K562 (cell line): ENCODE measurements around the gene SGMS1. TPM values are rescaled to one million over a fixed set of nuclear protein-coding genes. Genes with fewer than 3 reads are reported as not detected.
A peak's percentile ranks its signal among the peaks of the same experiment; 100 is the strongest.

ENCODE experiments used
- DIDO1 ChIP-seq: fragments of 450-650 bp; IDR thresholded peaks from 2 replicates; pipeline ENCODE4 v1.6.1; 2016; ENCODE audit warnings: low read depth, missing biosample characterization, missing genetic modification characterization
- DPF2 ChIP-seq: fragments of 450-650 bp; IDR thresholded peaks from 2 replicates; pipeline ENCODE4 v1.6.1; 2016
- EP300 ChIP-seq: IDR thresholded peaks from 2 replicates; pipeline ENCODE4 v1.6.1; 2012; ENCODE audit warnings: low read length, improper control_type of control experiment
- FOXJ2 ChIP-seq: fragments of 200-800 bp; sonication (Bioruptor generic); IDR thresholded peaks from 2 replicates; pipeline ENCODE4 v1.6.1; 2016; ENCODE audit warnings: missing genetic modification characterization, missing compliant biosample characterization
- HDAC6 ChIP-seq: IDR thresholded peaks from 2 replicates; pipeline ENCODE4 v1.6.1; 2012; ENCODE audit warnings: low read depth, mild to moderate bottlenecking, control low read depth, inconsistent platforms, low read length, moderate library complexity
- ID3 ChIP-seq, 2 experiments: fragments of 250-450 bp in 1 of 2; fragments of 450-650 bp in 1 of 2; sonication (Bioruptor Pico) in 1 of 2; IDR thresholded peaks; 2 replicates each; pipeline versions ENCODE4 v1.6.1 to v1.8.0; 2016 to 2021; ENCODE audit warnings: mild to moderate bottlenecking in 2 of 2, moderate library complexity in 2 of 2, missing compliant biosample characterization in 1 of 2, missing genetic modification characterization in 1 of 2
- RFX1 ChIP-seq: fragments of 450-650 bp; IDR thresholded peaks from 2 replicates; pipeline ENCODE4 v1.6.1; 2016; ENCODE audit warnings: mild to moderate bottlenecking, moderate library complexity
- TAL1 ChIP-seq: fragments of 450-650 bp; IDR thresholded peaks from 2 replicates; pipeline ENCODE4 v1.6.1; 2016; ENCODE audit warnings: mild to moderate bottlenecking
- ZNF175 ChIP-seq: fragments of 200-800 bp; sonication (Bioruptor generic); IDR thresholded peaks from 2 replicates; pipeline ENCODE4 v1.6.1; 2016; ENCODE audit warnings: low read depth, mild to moderate bottlenecking, missing genetic modification characterization, missing compliant biosample characterization
- ZNF232 ChIP-seq: sonication (generic); formaldehyde crosslinking; IDR thresholded peaks from 2 replicates; pipeline ENCODE4 v1.8.0; 2022; ENCODE audit warnings: mild to moderate bottlenecking, missing genetic modification reagents
- polyA plus RNA-seq, 8 experiments: library from polyadenylated mRNA; depleted of rRNA in 4 of 8; stranded (reverse) in 5 of 8; unstranded in 3 of 8; fragments of >200 nt; fragmentation: Nextera tagmentation in 2 of 8; fragmentation: Illumina TruSeq in 1 of 8; extraction: Ambion mirVana in 2 of 8; extraction: Trizol in 1 of 8; gene quantifications; 2 replicates each; pipeline versions ENCODE4 v1.2.1 to v1.2.3, GENCODE V29; 2011 to 2014; ENCODE audit warnings: inconsistent platforms in 1 of 8, missing spikeins in 1 of 8
- total RNA-seq, 7 experiments: library from RNA; depleted of rRNA in 6 of 7; stranded (reverse); fragments of >200 nt in 6 of 7; fragmentation: Illumina TruSeq in 2 of 7; extraction: Trizol in 2 of 7; gene quantifications; 2 replicates each; pipeline versions ENCODE4 v1.2.1 to v1.2.3, GENCODE V29; 2011 to 2021; ENCODE audit warnings: low replicate concordance in 1 of 7
- TF ChIP-seq, protein P1 (sequence below), 2 experiments: IDR thresholded peaks in 1 of 2; conservative IDR thresholded peaks in 1 of 2; 2 replicates each; pipeline ENCODE4 v1.6.1; 2016; ENCODE audit warnings: low read depth in 2 of 2, mild to moderate bottlenecking in 1 of 2, missing compliant biosample characterization in 1 of 2, missing genetic modification characterization in 1 of 2, moderate library complexity in 1 of 2
- TF ChIP-seq, protein P2 (sequence below), 2 experiments: fragments of 450-650 bp; IDR thresholded peaks; 2 replicates each; pipeline ENCODE4 v1.6.1; 2016; ENCODE audit warnings: mild to moderate bottlenecking in 2 of 2, borderline replicate concordance in 1 of 2, low read depth in 1 of 2, moderate library complexity in 1 of 2

The SGMS1 gene
- total and polyA plus RNA-seq, 9 of the 15 experiments (the other 6 are each of a cell fraction or from before 2014, with no cell fraction given) = 22.6 to 232 (median 82.2) TPM

GRCh38 chr10:50326757-50327701 is 296.7 kb downstream of the SGMS1 start (continued):
- TF ChIP-seq, protein P1, sequence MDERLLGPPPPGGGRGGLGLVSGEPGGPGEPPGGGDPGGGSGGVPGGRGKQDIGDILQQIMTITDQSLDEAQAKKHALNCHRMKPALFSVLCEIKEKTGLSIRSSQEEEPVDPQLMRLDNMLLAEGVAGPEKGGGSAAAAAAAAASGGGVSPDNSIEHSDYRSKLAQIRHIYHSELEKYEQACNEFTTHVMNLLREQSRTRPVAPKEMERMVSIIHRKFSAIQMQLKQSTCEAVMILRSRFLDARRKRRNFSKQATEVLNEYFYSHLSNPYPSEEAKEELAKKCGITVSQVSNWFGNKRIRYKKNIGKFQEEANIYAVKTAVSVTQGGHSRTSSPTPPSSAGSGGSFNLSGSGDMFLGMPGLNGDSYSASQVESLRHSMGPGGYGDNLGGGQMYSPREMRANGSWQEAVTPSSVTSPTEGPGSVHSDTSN (CRISPR knock-in tag; IDR thresholded peaks at IDR 0.05; ENCODE audit: low read depth) = no peak
- TF ChIP-seq, protein P1 (tag; conservative IDR thresholded peaks at IDR 0.05; ENCODE audit: low read depth) = peak; percentile 94
- TF ChIP-seq, protein P2, sequence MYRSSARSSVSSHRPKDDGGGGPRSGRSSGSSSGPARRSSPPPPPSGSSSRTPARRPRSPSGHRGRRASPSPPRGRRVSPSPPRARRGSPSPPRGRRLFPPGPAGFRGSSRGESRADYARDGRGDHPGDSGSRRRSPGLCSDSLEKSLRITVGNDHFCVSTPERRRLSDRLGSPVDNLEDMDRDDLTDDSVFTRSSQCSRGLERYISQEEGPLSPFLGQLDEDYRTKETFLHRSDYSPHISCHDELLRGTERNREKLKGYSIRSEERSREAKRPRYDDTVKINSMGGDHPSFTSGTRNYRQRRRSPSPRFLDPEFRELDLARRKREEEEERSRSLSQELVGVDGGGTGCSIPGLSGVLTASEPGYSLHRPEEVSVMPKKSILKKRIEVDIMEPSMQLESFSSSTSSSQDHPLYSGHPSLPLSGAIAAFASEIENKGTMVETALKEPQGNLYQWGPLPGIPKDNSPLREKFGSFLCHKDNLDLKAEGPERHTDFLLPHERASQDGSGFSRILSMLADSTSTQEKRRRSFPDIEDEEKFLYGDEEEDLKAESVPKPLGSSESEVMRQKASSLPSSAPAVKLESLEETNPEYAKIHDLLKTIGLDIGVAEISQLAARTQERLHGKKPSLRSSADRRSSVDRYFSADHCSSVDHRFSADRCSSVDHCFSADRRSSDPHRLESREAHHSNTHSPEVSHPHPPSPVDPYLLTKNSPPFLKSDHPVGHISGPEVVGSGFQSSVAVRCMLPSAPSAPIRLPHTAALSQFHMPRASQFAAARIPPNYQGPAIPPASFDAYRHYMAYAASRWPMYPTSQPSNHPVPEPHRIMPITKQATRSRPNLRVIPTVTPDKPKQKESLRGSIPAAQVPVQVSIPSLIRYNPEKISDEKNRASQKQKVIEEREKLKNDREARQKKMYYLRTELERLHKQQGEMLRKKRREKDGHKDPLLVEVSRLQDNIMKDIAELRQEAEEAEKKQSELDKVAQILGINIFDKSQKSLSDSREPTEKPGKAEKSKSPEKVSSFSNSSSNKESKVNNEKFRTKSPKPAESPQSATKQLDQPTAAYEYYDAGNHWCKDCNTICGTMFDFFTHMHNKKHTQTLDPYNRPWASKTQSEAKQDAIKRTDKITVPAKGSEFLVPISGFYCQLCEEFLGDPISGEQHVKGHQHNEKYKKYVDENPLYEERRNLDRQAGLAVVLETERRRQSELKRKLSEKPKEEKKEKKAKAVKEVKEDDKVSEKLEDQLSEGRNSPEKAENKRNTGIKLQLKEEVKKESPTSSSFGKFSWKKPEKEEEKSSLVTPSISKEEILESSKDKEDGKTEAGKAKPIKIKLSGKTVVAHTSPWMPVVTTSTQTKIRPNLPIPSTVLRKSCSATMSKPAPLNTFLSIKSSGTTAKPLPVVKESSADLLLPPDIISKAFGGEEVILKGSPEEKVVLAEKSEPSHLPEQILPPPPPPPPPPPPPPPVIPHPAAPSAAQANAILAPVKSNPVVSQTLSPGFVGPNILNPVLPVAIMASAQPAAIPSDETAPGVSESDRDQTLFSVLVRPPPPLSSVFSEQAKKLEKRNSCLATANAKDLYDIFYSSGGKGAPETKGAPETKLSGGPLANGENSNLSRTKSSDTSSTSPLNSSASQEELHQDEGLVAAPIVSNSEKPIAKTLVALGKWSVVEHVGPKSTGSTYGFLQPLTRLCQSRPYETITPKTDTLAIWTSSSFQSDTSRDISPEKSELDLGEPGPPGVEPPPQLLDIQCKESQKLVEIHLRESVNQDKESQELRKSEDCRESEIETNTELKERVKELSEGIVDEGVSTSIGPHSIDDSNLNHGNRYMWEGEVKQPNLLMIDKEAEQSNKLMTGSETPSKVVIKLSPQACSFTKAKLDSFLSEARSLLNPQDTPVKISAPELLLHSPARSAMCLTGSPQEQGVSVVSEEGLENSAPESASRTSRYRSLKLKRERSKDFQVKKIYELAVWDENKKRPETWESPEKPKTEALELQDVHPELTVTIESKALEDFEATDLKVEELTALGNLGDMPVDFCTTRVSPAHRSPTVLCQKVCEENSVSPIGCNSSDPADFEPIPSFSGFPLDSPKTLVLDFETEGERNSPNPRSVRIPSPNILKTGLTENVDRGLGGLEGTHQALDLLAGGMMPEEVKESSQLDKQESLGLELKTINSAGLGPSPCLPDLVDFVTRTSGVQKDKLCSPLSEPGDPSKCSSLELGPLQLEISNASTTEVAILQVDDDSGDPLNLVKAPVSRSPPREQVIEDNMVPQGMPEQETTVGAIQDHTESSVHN (IDR thresholded peaks at IDR 0.05; ENCODE audit: borderline replicate concordance in 1 of 2, low read depth in 1 of 2) = no peak
- no peak for TF ChIP-seq ZNF232 (CRISPR knock-in tag)
- peak; percentile 33 for TF ChIP-seq FOXJ2 (tag)
- TF ChIP-seq TAL1 = no peak
- no peak for TF ChIP-seq HDAC6
- TF ChIP-seq DPF2 = no peak
- no peak for TF ChIP-seq RFX1
- no peak for TF ChIP-seq ID3 (CRISPR knock-in tag; IDR thresholded peaks at IDR 0.05)
- TF ChIP-seq ID3 (tag; IDR thresholded peaks at IDR 0.05) = no peak
- TF ChIP-seq ZNF175 (CRISPR knock-in tag) = peak; percentile 69; the same call in 1 of the 2 replicates
- no peak for TF ChIP-seq DIDO1 (tag)
- peak; percentile 100 for TF ChIP-seq EP300
